GM23338 (cell line): ENCODE data around the gene DHX34.

Experiments
- CTCF ChIP-seq, 2 experiments: fragments of 200-600 bp in 1 of 2; sonication (generic) in 1 of 2; conservative IDR thresholded peaks; 2 replicates each; pipeline versions ENCODE4 v1.5.1 to v1.6.1; 2016 to 2017; ENCODE audit warnings: antibody characterized with exemption in 2 of 2, low read depth in 2 of 2, mild to moderate bottlenecking in 2 of 2, moderate library complexity in 1 of 2
- ETS1 ChIP-seq: IDR thresholded peaks from 2 replicates; pipeline ENCODE4 v1.6.1; 2016; ENCODE audit warnings: antibody characterized with exemption
- EZH2 ChIP-seq: fragments of 200-600 bp; sonication (generic); IDR thresholded peaks from one replicate; pipeline ENCODE4 v1.8.0; 2017; ENCODE audit warnings: antibody characterized with exemption, mild to moderate bottlenecking, low read depth; ENCODE audit not compliant: unreplicated experiment
- EZH2phosphoT487 ChIP-seq: fragments of 200-600 bp; sonication (generic); IDR thresholded peaks from one replicate; pipeline ENCODE4 v1.8.1; 2018; ENCODE audit warnings: antibody characterized with exemption; ENCODE audit not compliant: unreplicated experiment
- JUNB ChIP-seq: IDR thresholded peaks from one replicate; pipeline ENCODE4 v1.6.1; 2016; ENCODE audit warnings: antibody characterized with exemption; ENCODE audit not compliant: unreplicated experiment
- POLR2AphosphoS5 ChIP-seq: IDR thresholded peaks from 2 replicates; pipeline ENCODE4 v1.6.1; 2016; ENCODE audit warnings: antibody characterized with exemption, low read depth
- REST ChIP-seq: IDR thresholded peaks from one replicate; pipeline ENCODE4 v1.6.1; 2018; ENCODE audit warnings: antibody characterized with exemption; ENCODE audit not compliant: unreplicated experiment
- STAT1 ChIP-seq: IDR thresholded peaks from one replicate; pipeline ENCODE4 v1.6.1; 2016; ENCODE audit warnings: antibody characterized with exemption; ENCODE audit not compliant: unreplicated experiment
- ZNF114 ChIP-seq: fragments of 250-450 bp; sonication (Bioruptor Pico); IDR thresholded peaks from 2 replicates; pipeline ENCODE4 v1.5.0; 2020; ENCODE audit warnings: mild to moderate bottlenecking, moderate library complexity

DNA sequence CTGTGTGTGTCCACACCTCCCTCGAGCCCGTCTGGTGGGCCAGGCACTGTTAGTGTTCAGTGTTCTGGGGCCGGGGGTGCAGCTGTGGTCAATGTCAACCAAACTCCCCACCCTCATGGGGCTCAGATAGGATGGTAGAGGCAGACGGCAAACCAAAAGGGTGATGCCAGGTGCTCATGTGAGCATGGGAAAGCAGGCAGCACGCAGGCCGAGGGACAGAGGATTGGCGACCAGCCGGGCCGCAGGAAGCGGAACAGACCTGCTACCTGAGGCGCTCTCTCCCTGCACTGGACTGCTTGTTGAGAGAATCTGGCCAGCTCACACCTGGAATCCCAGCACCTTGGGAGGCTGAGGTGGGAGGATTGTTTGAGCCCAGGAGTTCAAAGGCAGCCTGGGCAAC is 29.1 kb downstream of the DHX34 start:
- no peak for TF ChIP-seq POLR2AphosphoS5
- TF ChIP-seq REST = no peak
- no peak for TF ChIP-seq CTCF (conservative IDR thresholded peaks at IDR 0.05; ENCODE audit: low read depth in 2 of 2)
- no peak for TF ChIP-seq EZH2phosphoT487
- TF ChIP-seq EZH2 = no peak
- TF ChIP-seq STAT1 = no peak
- no peak for TF ChIP-seq ETS1
- TF ChIP-seq JUNB = no peak
- TF ChIP-seq ZNF114 (CRISPR knock-in tag) = no peak
